HEK293T (cell line): ENCODE measurements around the gene UQCRC2.

Source experiments
- CTCF ChIA-PET: fragments of 350-600 bp; formaldehyde crosslinking; extraction: SDS; loops from one replicate; lab custom pipeline; 2021; ENCODE audit warnings: antibody characterized with exemption, inconsistent platforms; lab: Yijun Ruan, JAX
- POLR2A ChIA-PET: fragments of 350-600 bp; formaldehyde crosslinking; extraction: SDS; loops from one replicate; lab custom pipeline; 2020; ENCODE audit warnings: antibody characterized with exemption, inconsistent platforms; lab: Yijun Ruan, JAX
- DNase-seq: peaks from one replicate; pipeline ENCODE4 v3.0.0; 2012; ENCODE audit warnings: mixed read lengths; ENCODE audit errors: extremely low spot score
- ARNT ChIP-seq: fragments of 450-650 bp; IDR thresholded peaks from 2 replicates; pipeline ENCODE4 v1.6.1; 2017; ENCODE audit warnings: mild to moderate bottlenecking
- BHLHE40 ChIP-seq: fragments of 450-650 bp; IDR thresholded peaks from 2 replicates; pipeline ENCODE4 v1.6.1; 2016; ENCODE audit warnings: mild to moderate bottlenecking, moderate library complexity, borderline replicate concordance
- CTBP1 ChIP-seq: fragments of 450-650 bp; IDR thresholded peaks from 2 replicates; pipeline ENCODE4 v1.6.1; 2016; ENCODE audit warnings: borderline replicate concordance
- ELF4 ChIP-seq: fragments of 450-650 bp; IDR thresholded peaks from 2 replicates; pipeline ENCODE4 v1.6.1; 2017; ENCODE audit warnings: antibody characterized with exemption
- FOXA1 ChIP-seq: fragments of 450-650 bp; IDR thresholded peaks from 2 replicates; pipeline ENCODE4 v1.6.1; 2016; ENCODE audit warnings: mild to moderate bottlenecking
- FOXK2 ChIP-seq: fragments of 450-650 bp; IDR thresholded peaks from 2 replicates; pipeline ENCODE4 v1.6.1; 2016; ENCODE audit warnings: mild to moderate bottlenecking
- FOXM1 ChIP-seq: fragments of 450-650 bp; IDR thresholded peaks from 2 replicates; pipeline ENCODE4 v1.6.1; 2017; ENCODE audit warnings: mild to moderate bottlenecking, borderline replicate concordance
- HDGF ChIP-seq: fragments of 450-650 bp; IDR thresholded peaks from 2 replicates; pipeline ENCODE4 v1.6.1; 2017; ENCODE audit warnings: antibody characterized with exemption, borderline replicate concordance
- L3MBTL2 ChIP-seq: fragments of 450-650 bp; conservative IDR thresholded peaks from 2 replicates; pipeline ENCODE4 v1.6.1; 2016; ENCODE audit warnings: mild to moderate bottlenecking
- LEF1 ChIP-seq: fragments of 450-650 bp; IDR thresholded peaks from 2 replicates; pipeline ENCODE4 v1.6.1; 2017; ENCODE audit warnings: mild to moderate bottlenecking, borderline replicate concordance
- NFRKB ChIP-seq: fragments of 450-650 bp; IDR thresholded peaks from 2 replicates; pipeline ENCODE4 v1.6.1; 2016; ENCODE audit warnings: mild to moderate bottlenecking, moderate library complexity
- SP1 ChIP-seq: fragments of 450-650 bp; IDR thresholded peaks from 2 replicates; pipeline ENCODE4 v1.6.1; 2017
- SUZ12 ChIP-seq: fragments of 450-650 bp; IDR thresholded peaks from 2 replicates; pipeline ENCODE4 v1.6.1; 2016; ENCODE audit warnings: mild to moderate bottlenecking
- TARDBP ChIP-seq: fragments of 450-650 bp; IDR thresholded peaks from 2 replicates; pipeline ENCODE4 v1.6.1; 2016
- ZNF384 ChIP-seq: fragments of 450-650 bp; IDR thresholded peaks from 2 replicates; pipeline ENCODE4 v1.6.1; 2016
- TF ChIP-seq, protein P1 (sequence below): fragments of 450-650 bp; IDR thresholded peaks from 2 replicates; pipeline ENCODE4 v1.6.1; 2016

Gene UQCRC2

DNA sequence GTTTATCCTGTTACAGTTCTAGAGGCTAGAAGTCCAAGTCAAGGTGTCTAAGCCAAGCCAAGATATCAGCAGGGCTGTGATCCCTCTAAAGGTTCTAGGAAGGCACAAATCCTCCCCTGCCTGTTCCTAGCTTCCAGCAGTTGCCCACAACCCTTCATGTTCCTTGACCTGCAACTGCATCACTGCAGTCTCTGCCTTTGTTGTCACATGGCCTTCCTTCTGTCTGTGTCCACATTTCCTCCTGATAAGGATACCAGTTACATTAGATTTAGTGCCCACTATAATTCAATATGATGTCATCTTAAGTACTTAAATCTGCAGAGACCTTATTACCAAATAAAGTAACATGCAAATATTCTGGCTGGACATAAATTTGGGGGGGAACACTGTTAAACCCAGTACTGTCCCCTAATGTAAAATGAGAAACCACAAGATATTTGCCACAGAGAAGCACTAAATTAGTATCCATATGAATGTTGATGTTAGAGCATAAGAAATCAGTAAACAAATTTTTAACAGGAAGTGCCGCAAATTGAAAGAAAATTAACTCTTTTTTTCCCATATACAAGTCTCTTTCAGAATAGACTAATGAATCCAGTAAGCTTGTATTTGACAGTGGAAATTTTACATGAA, 4.7 kb downstream of the UQCRC2 start:
- DNase-seq, result no peak
- ChIA-PET POLR2A (no interaction called here), CTCF (no interaction called here)
- TF ChIP-seq SUZ12 (no peak), HDGF (no peak), BHLHE40 (no peak), FOXA1 (no peak), FOXM1 (no peak), NFRKB (no peak)
- TF ChIP-seq, protein P1, sequence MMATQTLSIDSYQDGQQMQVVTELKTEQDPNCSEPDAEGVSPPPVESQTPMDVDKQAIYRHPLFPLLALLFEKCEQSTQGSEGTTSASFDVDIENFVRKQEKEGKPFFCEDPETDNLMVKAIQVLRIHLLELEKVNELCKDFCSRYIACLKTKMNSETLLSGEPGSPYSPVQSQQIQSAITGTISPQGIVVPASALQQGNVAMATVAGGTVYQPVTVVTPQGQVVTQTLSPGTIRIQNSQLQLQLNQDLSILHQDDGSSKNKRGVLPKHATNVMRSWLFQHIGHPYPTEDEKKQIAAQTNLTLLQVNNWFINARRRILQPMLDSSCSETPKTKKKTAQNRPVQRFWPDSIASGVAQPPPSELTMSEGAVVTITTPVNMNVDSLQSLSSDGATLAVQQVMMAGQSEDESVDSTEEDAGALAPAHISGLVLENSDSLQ, result no peak

DNA sequence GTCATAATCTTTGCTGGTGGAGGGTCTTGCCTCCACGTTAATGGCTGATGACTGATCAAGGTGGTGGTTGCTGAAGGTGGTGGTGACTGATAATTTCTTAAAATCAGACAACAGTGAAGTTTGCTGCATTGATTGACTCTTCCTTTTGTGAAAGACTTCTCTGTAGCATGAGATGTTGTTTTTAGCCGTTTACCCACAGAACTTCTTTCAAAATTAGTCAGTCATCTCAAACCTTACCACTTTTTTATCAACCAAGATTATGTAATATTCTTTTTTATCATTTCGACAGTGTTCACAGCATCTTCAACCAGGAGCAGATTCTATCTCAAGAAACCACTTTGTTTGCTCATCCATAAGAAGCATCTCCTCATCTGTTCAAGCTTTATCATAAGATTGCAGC, 5.9 kb downstream of the UQCRC2 start:
- no peak for TF ChIP-seq NFRKB
- CTCF ChIA-PET, result no interaction called here
- DNase-seq, result no peak
- POLR2A ChIA-PET, result no interaction called here

DNA sequence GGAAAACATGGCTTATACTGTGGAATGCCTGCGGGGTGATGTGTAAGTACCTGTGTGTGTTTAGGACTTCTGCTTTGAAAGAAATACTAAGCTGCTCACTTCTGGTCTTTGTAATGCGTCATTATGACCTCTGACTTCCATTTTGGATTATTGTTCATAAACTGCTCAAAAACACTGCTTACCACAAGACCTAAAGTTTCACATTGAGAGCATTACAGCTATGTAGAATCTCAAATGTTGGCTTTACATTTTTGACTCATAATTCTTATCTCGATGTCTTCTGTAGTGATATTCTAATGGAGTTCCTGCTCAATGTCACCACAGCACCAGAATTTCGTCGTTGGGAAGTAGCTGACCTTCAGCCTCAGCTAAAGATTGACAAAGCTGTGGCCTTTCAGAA, 9.3 kb downstream of the UQCRC2 start:
- CTCF ChIA-PET, result no interaction called here

DNA sequence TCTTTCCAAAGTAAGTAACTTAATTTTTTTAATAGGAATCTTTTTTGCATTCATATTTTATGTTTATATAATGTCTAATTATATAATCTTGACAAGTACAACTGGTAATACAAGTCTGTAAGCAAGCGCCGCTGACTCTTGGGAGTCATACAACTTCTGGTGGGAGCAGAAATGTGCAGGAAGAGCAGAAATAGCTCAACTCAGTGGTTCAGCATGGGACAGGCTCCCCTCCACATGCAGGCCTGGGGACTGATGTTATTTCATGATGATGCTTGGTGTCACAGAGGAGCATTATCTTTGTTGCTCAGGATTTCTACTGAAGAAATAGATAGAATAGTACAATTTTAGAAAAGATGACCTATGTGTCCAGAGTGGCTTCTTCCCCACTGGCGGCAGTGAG, 10.7 kb downstream of the UQCRC2 start:
- ChIA-PET CTCF (no interaction called here), POLR2A (no interaction called here)
- TF ChIP-seq TARDBP (no peak), SUZ12 (no peak), LEF1 (no peak), CTBP1 (no peak), ZNF384 (no peak), NFRKB (no peak), FOXK2 (no peak), SP1 (no peak), ARNT (no peak), BHLHE40 (no peak), ELF4 (no peak), FOXA1 (no peak), HDGF (no peak), FOXM1 (no peak), L3MBTL2 (no peak)
- TF ChIP-seq, protein P1, result no peak
- no peak for DNase-seq

More for the DNA sequence above, 9.3 kb downstream of the UQCRC2 start:
- TF ChIP-seq ELF4 (no peak), ARNT (no peak), BHLHE40 (no peak), NFRKB (no peak), FOXA1 (no peak), HDGF (no peak), TARDBP (no peak), CTBP1 (no peak), L3MBTL2 (no peak), SUZ12 (no peak), SP1 (no peak), ZNF384 (no peak), FOXM1 (no peak), FOXK2 (no peak), LEF1 (no peak)
- TF ChIP-seq, protein P1, result no peak
- DNase-seq, result no peak
- POLR2A ChIA-PET, result no interaction called here

DNA sequence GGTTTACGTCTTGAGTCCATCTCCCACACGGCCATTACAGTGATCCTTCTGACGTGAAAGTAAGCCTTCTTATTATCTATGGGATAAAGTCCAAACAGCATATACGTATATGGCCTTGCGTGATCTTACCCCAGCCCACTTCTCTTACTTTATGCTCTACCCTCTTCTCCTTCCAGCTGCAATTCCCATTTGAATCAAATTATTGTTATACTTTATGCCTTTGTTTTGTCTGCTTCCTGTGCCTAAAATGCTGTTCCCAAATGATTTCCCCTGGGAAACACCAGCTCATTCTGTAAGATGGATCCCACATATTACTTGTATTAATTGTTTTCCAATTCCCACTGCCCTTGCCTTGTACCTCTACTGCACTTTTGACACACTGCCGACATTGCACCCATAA, 11.2 kb downstream of the UQCRC2 start:
- CTCF ChIA-PET, result no interaction called here
- no peak for DNase-seq
- no peak for TF ChIP-seq L3MBTL2
- no peak for TF ChIP-seq SUZ12
- POLR2A ChIA-PET, result no interaction called here

DNA sequence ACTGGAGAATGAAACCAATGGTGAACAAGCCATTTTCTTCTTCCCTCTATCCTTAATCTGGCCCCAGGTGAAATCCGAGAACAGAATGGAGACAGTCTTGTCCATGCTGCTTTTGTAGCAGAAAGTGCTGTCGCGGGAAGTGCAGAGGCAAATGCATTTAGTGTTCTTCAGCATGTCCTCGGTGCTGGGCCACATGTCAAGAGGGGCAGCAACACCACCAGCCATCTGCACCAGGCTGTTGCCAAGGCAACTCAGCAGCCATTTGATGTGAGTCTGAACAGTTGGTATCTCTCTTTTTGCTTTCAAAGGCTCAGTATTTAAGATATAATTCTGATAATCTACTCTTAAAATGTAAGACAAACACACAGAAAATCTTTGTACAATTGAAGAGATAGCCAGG, 18.7 kb downstream of the UQCRC2 start:
- ChIA-PET POLR2A (no interaction called here), CTCF (no interaction called here)
- TF ChIP-seq FOXM1, result no peak
- no peak for TF ChIP-seq LEF1
- TF ChIP-seq BHLHE40, result no peak
- TF ChIP-seq, protein P1, result no peak
- no peak for TF ChIP-seq HDGF
- TF ChIP-seq SP1, result no peak
- no peak for TF ChIP-seq L3MBTL2
- no peak for TF ChIP-seq TARDBP
- no peak for TF ChIP-seq FOXA1
- TF ChIP-seq NFRKB, result no peak
- TF ChIP-seq FOXK2, result no peak
- no peak for DNase-seq
